22Rv1 (cell line): ENCODE results near the gene TRIM61.

Source experiments
- ZFX ChIP-seq: fragments of 450-650 bp; IDR thresholded peaks from 2 replicates; pipeline ENCODE4 v1.6.1; 2017; ENCODE audit warnings: antibody characterized with exemption, borderline replicate concordance
- TF ChIP-seq, protein P1 (sequence below): fragments of 450-650 bp; IDR thresholded peaks from 2 replicates; pipeline ENCODE4 v1.5.1; 2017; ENCODE audit warnings: mild to moderate bottlenecking

DNA sequence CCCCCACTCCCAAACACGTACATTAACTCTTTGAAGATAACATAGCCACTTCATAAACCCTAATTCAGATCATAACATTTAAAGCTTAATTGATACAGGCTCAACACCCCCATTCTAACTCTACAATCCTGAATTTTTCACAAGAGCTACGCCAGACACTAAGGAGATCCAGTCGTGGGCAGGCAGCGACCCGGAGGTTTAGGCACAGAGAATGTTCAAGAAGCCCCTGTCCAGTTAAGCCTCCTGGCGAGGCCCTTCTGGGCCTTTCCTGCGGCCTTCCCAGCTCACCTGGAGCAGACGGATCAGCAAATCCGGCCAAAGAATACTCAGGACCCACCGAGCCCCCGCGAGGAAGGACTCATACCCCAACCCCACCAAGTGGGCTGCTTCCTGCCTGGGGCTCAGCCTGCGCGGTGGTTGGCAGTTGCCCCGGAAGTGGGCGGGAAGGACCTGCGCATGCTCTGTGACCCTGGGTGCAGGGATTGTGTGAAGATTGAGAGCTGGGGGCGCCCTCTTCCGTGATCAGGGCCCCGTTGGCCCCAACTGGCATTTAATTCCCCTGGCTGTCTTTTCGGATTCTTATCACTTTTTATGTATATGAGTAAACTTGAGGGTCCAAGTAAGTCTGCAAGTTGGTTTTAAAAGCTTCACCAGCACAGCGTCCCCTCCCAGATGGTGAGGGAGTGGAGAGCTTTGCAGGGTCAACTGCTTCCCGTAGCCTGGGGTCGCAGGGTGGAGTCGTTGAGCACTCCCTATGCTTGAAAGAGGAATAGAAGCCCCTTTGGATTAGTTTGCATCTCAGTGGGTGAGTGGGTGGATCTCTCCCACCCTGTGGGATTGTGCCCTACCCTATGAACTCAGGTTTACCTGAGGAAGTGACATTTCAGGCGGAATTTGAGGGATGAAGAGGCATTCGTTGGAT, at the start of gene TRIM61:
- TF ChIP-seq, protein P1, sequence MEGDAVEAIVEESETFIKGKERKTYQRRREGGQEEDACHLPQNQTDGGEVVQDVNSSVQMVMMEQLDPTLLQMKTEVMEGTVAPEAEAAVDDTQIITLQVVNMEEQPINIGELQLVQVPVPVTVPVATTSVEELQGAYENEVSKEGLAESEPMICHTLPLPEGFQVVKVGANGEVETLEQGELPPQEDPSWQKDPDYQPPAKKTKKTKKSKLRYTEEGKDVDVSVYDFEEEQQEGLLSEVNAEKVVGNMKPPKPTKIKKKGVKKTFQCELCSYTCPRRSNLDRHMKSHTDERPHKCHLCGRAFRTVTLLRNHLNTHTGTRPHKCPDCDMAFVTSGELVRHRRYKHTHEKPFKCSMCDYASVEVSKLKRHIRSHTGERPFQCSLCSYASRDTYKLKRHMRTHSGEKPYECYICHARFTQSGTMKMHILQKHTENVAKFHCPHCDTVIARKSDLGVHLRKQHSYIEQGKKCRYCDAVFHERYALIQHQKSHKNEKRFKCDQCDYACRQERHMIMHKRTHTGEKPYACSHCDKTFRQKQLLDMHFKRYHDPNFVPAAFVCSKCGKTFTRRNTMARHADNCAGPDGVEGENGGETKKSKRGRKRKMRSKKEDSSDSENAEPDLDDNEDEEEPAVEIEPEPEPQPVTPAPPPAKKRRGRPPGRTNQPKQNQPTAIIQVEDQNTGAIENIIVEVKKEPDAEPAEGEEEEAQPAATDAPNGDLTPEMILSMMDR = no peak
- no peak for TF ChIP-seq ZFX
